HK-2 (cell line): ENCODE data around the gene SPARC.
"Not testable (repeated sequence)": the region's sequence is repeated elsewhere in the genome, so short reads cannot be mapped to it uniquely, and the experiment has no call there.

ENCODE experiments used
- DNase-seq: peaks from one replicate; pipeline ENCODE4 v3.0.0-alpha.2; 2018; ENCODE audit not compliant: unreplicated experiment

The SPARC gene

DNA sequence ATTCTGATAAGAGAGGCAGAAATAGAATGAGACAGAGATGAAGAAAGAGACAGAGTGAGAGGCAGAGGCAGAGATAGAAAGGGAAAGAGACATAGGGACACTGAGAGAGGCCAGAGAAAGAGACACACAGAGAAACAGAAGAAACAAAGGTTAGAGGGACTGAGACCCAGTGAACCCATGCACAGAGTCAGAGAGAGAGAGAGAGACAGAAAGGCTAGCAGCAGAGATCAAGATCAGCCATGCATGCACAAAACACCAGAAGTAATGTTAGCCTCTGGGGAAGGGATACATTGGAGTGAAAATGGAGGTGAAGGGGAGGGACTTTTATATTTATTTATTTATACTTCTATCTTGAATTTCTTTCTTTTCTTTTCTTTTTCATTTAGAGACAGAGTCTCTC is 14.1 kb upstream of the SPARC start:
- DNase-seq = no peak

- no peak for DNase-seq
Measured at GRCh38 chr5:151700296-151700695, 13.6 kb upstream of the SPARC start.

- DNase-seq = peak; percentile 84
Measured at GRCh38 chr5:151699071-151699901, 12.6 kb upstream of the SPARC start.

- DNase-seq = not testable (repeated sequence)
Measured at GRCh38 chr5:151698081-151698480, 11.4 kb upstream of the SPARC start.

DNA sequence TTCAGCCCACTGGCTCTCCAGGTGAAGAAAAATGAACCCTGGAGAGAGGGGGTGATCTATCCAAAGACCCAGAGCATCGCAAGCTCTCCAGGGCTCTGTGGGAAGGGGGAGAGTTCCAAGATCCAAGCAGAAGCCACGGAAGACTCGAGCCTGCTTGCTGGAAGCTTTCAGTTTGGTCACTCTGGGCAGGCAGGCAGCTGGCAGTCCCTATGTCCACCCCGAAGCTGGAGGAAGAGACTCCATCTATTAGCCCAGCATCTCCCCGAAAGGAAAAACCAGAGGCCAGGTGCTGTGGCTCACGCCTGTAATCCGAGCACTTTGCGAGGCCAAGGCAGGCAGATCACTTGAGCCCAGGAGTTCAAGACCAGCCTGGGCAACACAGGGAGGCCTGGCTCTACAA is 10.7 kb upstream of the SPARC start:
- no peak for DNase-seq

- DNase-seq = no peak
Measured at GRCh38 chr5:151696470-151697061, 9.9 kb upstream of the SPARC start.

DNA sequence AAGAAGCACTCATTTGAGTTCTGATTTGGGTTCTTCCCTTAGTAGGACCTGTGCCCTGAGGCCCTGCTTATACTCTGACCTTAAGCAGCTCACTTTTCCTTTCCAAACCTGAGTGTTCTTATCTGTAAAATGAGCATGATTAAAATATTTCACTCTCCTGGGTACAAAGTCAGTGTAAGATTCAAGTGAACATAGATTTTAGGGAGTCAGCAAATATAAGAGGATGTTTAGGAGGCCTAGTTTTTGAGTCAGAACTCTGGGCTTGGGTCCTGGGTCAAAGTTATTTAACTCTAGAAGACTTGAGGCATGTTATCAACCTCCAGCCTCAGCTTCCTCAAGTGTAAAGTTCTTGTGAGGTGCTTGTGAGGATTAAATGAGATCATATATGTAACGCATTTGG is 8.7 kb upstream of the SPARC start:
- DNase-seq = no peak

GRCh38 chr5:151694035-151694485 is 7.3 kb upstream of the SPARC start:
- DNase-seq = no peak

DNA sequence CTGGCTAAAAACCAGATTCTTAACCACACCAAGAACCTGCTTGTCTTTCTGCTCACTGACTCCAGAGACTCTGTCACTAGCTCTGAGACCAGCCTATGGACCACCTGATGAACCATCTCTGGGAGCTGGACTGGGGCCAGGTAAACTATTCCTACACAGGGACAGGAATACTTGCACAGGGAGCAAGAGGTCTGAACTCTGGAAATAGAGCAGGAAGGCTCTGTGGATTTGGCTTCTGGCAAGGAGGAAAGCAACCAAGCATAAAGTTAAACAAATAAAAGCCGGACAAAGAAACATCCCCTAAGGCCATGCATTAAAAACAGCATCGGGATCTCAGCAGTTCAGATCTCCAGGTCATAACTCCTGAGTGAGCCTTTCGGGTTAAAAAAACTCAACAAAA is 5.6 kb upstream of the SPARC start:
- no peak for DNase-seq

- no peak for DNase-seq
Measured at GRCh38 chr5:151691706-151692105, 5.0 kb upstream of the SPARC start.

GRCh38 chr5:151689591-151689990 is 2.9 kb upstream of the SPARC start:
- not testable (repeated sequence) for DNase-seq

GRCh38 chr5:151688436-151688835 is 1.7 kb upstream of the SPARC start:
- DNase-seq = no peak

DNA sequence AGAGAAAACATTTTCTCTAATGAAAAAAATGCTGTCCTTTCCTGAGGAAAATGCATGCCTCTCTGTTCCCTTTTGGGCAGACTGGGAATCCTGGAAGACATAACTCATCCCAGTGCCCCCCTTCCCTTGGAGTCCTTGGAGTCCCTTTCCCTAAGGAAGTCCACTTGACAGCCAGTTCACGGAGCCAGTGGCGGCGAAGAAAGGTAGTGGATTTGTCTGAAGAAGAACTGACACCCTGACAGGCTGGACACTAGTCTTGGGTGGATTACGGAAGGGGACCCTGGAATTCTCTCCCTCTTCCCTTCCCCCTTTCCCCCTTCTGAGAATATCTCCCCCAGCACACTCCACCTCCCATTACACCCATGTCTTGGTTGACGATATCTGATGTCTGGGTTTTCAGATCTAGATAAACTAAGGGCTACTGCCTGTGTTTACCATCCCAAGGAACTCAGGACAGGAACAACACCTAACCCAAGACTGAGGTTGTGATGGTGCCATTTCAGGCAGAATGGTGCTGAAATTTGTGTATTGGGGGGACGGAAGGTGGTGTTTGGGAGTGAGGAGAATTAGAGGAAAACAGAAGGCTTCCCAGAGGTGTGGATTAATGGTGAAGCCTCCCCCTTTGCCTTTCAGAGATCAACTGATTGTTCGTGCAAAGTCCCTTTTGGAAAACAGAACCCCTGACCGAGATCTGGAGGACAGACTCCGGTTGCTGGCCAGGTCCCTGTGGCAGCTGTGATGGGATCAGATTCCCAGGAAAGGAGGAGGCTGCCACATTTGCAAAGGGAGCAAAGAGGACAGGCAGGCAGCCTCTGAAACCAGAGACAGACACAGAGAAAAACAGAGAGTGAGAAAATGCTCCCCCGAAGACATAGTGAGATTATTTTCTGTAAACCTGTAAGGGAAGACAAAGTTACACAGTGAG is 704 bp downstream of the SPARC start:
- DNase-seq = no peak

DNA sequence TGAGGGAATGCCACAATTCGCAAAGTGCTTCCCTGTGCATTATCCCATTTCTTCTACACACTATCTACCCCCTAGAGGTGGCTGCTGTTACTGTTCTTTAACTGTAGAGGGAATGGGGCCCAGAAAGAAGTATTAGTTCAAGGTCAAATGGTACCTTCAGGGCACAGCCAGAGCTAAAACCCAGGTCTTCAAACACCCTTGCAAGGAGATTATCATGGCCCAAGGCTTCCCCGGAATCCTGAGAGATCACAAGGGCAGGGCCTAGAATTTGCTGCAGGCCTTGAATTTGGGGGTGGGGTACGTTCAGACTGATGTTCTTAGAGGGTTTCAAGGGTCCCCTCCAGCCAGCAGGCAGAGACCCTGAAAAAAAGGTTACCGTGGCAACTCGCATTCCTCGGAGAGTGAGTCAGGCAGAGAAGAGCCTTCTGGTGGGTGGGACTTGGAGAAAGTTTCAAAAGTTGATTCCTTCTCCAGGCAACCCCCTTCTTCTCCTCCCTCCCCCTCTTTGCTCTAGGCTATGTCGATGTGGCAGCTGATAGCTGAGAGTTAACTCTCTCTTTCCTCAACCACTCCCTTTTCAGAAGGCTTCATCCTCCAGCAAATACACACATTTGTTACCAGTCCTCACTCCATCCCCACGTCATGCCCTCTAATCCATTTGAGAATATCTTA is 1.9 kb downstream of the SPARC start:
- DNase-seq = peak; percentile 58

DNA sequence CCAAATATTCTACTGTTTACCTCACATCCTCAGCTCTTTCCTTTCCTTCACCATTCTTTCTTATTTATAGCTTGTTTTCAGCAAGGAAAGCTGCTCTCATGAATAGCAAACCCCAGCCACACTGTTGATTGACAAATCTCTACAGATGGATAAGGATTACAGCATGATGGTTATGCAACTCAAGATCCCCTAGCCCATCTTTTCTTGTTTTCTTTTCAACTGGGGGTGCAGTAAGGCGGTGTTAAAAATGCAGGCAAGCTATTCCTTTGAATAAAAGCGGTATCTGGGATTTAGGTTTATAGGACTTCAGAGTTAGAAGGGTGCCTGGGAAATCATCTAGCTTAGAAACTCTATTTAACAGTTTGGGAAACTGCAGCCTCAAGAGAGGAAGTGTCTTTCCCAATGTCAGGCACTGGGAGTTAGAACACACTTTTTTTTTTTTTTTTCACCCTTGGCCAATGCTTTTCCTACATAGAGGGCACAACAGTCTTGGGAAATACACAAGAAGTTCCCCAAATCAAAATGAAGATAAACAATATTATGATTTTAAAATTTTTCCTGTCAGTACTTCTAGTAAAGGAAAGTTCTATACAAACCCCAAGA is 2.6 kb downstream of the SPARC start:
- no peak for DNase-seq

GRCh38 chr5:151683444-151683843 is 3.3 kb downstream of the SPARC start:
- no peak for DNase-seq

DNA sequence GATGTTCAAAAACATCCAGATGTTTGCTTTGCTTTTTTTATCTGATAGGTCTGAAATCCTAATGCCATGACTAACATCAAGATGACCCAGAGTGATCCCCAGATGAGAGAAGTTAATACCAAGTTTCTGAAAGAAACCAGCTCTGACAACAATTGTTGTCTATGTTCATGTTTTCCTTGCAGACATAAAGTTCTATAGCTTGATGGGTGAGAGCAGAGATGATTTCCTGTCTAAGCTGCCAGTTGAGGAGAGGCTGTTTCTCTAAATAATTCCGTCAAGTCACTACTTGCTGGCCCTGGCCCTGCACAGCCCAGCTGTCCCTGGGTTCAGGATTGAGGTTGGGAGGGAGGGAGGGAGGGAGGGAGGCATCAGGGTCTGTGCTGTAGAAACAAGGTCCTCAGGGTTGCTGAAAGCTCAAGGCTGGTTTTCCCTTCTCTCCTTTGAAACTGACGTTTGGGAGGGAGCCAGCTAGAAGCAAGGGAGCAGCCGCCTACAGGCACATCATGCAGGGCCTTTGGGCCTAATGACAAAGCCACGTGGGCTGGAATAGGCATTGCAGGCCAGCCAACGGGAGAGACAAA is 3.9 kb downstream of the SPARC start:
- no peak for DNase-seq

DNA sequence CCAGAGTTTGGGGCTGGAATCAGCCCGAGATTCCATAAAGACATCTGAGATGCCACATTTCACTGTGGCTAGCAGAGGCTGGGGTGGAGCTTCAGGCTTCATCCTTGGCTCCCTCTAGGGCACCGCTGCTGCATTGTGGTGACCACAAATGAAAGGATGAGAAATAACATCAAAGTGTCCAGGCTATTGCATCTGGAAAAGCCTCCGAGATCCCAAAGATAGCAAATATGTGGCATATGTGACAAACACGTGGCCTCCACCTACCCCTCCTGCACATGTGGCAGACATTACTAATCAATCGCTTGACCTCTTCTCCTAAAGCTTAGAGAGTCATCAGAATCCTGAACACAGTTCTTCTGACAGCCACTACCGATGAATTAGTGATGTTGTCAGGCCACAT is 4.5 kb downstream of the SPARC start:
- DNase-seq = no peak

- no peak for DNase-seq
Measured at GRCh38 chr5:151680944-151681427, 5.7 kb downstream of the SPARC start.

DNA sequence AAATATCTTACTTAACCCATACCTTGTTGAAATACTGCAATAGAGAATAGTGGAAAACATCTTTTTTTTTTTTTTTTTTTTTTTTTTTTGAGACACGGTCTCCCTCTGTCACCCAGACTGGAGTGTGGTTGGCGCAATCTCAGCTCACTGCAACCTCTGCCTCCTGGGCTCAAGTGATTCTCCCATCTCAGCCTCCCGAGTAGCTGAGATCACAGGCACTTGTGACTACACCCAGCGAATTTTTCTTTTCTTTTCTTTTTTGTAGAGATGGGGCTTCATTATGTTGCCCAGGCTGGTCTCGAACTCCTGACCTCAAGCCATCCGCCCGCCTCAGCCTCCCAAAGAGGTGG is 6.6 kb downstream of the SPARC start:
- not testable (repeated sequence) for DNase-seq
